Astrocyte of the cerebellum (primary cell): ENCODE results near the gene MDM1.

Experiments used
- DNase-seq: peaks from one replicate; pipeline ENCODE4 v3.0.0-alpha.2; 2011; ENCODE audit warnings: low read depth
- H3K4me3 ChIP-seq: 2 replicates; pipeline ENCODE4 v1.5.1; 2011; ENCODE audit warnings: mild to moderate bottlenecking, low read depth, low read length, moderate library complexity
- in situ Hi-C: cut with HindIII; loops from 2 replicates; pipeline ENCODE4 v1.10.0; 2017; ENCODE audit warnings: low sequenced_read_pairs
- TF ChIP-seq, protein P1 (sequence below): IDR thresholded peaks from 2 replicates; pipeline ENCODE4 v1.5.1; 2012; ENCODE audit warnings: low read length, low read depth, moderate library complexity, mild to moderate bottlenecking; ENCODE audit errors: missing control alignments

MDM1 gene

DNA sequence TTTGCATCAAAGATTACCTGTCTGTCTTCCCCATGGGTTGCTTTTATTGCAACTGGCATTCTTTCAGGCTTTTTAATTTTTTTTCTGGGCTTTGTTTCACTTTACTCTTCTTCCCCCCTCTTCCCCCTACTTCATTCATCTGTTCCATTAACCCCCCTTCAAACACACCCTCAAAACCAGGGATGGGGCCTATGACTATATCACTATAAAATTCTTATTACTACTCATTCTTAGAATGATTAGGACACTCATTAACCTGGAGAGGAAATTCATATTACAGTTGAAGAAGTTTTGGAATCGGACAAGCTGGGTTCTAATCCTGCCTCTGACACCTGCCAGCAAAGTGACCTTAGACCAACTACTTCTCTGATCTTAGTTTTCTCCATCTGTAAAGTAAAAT lies 24.8 kb upstream of the MDM1 start:
- DNase-seq = no peak
- H3K4me3 ChIP-seq = no peak overlapping the region
- in situ Hi-C loops = no loop called here
- TF ChIP-seq, protein P1, sequence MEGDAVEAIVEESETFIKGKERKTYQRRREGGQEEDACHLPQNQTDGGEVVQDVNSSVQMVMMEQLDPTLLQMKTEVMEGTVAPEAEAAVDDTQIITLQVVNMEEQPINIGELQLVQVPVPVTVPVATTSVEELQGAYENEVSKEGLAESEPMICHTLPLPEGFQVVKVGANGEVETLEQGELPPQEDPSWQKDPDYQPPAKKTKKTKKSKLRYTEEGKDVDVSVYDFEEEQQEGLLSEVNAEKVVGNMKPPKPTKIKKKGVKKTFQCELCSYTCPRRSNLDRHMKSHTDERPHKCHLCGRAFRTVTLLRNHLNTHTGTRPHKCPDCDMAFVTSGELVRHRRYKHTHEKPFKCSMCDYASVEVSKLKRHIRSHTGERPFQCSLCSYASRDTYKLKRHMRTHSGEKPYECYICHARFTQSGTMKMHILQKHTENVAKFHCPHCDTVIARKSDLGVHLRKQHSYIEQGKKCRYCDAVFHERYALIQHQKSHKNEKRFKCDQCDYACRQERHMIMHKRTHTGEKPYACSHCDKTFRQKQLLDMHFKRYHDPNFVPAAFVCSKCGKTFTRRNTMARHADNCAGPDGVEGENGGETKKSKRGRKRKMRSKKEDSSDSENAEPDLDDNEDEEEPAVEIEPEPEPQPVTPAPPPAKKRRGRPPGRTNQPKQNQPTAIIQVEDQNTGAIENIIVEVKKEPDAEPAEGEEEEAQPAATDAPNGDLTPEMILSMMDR = no peak

DNA sequence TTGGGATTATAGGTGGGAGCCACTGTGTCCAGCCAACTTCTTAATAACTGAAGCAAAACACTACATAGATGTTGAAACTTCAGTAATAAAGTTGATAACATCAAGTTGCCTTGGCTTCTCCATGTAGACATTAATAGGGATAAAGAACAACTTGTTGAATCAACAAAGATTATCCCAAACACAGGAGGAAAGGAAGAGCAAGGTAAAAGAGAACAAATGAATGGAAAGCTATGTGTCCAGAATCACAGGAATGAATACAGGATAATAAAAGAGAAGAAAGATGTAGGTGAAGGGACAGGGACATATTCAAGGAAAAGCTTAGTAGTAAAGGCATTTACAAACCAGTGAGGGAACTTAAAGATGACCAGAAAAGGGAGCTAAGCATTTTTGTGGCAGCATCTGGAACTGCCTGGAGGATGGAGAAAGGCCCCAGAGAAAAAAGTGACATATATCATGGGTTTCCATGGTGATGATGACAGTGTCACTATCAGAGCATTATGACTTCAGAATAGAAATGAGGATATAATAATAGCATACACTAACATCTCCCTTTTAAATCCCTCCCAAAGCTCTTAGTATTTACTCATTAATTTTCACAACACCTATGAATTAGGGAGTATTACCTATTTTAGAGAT lies 24.0 kb upstream of the MDM1 start:
- in situ Hi-C loops = no loop called here
- TF ChIP-seq, protein P1 = no peak
- no peak overlapping the region for H3K4me3 ChIP-seq

DNA sequence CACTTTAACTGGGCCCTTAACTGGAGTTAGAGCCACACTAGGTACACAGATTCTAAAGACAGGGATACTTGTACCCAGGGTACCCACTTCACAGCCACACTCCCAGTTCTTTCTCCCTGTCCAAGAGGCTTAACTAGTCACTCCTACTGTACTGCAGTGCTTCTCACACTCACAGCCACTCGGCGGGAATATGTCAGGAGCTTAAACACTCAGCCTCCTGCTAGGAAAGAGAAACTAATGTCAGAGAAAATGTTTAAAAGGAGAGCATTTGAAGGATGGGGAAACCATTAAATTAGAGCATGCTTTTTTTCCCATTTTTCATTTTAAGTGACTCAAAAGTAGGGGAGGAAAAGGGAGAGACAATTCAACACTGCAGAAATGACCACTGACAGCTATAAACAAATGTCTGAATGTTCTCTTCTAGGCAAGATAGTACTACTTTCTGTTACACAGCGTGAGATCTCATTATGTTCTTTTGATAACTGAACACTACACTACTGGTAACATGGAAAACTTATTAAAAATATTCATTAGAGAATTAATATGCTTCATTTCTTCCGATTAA lies 22.9 kb upstream of the MDM1 start:
- in situ Hi-C loops = no loop called here
- TF ChIP-seq, protein P1 = no peak
- DNase-seq = no peak
- H3K4me3 ChIP-seq = no peak overlapping the region

More for the DNA sequence above, 24.0 kb upstream of the MDM1 start:
- no peak for DNase-seq

DNA sequence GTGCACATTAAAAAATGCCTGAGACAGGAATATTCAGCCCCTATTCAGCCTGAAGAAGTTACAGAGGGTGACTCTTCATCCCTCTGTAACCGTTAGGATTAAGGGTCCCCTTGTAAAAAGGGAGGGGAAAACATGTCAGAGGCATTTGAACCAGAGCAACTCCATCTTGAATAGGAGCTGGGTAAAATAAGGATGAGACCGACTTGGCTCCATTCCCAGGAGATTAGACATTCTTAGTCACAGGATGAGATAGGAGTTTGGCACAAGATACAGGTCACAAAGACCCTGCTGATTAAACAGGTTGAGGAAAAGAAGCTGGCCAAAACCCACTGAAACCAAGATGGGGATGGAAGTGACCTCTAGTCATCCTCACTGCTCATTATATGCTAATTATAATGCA lies 19.9 kb upstream of the MDM1 start:
- TF ChIP-seq, protein P1 = no peak
- in situ Hi-C loops = no loop called here
- no peak for DNase-seq
- H3K4me3 ChIP-seq = no peak overlapping the region

DNA sequence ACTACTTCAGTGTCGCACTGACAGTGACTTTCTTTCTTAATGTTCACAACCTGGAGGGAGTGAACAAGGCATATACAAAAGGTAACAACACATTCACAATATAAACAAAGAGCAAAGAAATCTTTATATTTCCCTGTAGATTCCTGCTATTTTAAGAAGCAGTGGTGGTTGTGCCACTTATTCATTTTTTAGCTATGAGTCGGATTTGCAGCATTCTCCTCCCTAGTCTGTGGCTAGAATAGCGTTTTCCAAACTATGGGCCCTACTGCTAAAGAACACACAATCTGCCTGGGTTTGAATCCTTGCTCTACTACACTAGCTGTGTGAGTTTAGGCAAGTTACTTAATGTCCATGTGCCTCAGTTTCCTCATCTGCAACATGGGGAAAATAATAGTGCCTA lies 18.6 kb upstream of the MDM1 start:
- H3K4me3 ChIP-seq = no peak overlapping the region
- TF ChIP-seq, protein P1 = no peak
- in situ Hi-C loops = no loop called here
- DNase-seq = no peak

DNA sequence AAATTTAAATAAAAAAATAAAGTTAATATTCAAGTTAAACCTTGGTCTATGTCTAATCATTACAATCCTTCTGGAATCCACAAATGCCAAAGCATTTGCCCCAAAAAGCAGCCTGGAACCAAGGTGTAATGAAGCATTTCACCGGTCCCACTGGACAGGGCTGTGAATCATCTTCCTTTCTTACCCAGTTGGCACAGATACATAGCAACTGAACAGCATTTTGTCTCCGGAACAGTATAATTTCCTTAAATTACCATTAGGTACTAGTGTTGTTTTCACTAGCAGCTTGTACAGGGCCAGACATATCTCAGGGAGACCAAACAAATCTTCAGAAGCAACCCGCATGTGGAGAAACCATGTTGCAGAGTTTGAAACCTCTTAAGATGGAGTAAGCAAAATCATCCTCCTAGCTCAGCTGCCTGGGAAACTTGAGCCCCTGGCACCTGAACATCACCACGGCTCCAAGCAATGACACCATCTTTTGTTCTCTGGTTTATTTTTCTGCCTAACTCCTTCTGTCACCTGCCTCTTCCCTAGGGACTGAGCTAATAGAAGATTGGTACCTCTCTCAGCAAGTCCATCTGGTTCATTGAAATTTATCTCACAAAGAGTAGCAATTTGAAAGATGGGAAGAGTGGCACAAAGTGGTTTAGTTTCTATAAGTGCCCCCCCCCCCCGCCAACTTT lies 17.9 kb upstream of the MDM1 start:
- TF ChIP-seq, protein P1 = no peak
- in situ Hi-C loops = no loop called here
- no peak for DNase-seq
- H3K4me3 ChIP-seq = no peak overlapping the region
